GM19239 (cell line): Measurements from ENCODE around the gene PPP2R5E.
A peak's percentile ranks its signal among the peaks of the same experiment; 100 is the strongest.
"Not testable (repeated sequence)": the region's sequence is repeated elsewhere in the genome, so short reads cannot be mapped to it uniquely, and the experiment has no call there.

ENCODE experiments used
- DNase-seq: peaks from one replicate; pipeline ENCODE4 v3.0.0; 2011; ENCODE audit warnings: low spot score; ENCODE audit not compliant: insufficient read length
- FAIRE-seq: peaks from 2 replicates; lab custom pipeline; 2011; peaks lifted over from hg19 to GRCh38; lab: Jason Lieb, UNC

Gene PPP2R5E

DNA sequence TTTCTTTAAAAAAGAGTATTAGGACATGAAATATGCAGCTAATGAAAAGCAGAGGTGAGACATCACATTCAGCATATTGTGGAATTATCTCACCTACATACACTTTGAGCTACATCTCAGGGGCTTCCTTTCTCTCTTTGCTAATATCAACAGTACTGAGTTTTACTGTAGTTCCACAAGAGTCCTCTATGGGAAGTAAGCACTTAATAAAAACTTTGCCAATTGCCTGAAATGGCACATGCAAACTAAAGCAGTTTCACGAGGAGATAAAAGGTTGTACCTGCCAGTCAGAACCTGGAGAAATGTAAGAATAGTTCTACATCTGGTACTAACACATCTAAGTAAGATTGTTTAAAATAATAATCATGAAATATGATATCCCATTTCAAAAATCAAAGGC is 150.9 kb downstream of the PPP2R5E start:
- DNase-seq, result no peak
- no peak for FAIRE-seq

DNA sequence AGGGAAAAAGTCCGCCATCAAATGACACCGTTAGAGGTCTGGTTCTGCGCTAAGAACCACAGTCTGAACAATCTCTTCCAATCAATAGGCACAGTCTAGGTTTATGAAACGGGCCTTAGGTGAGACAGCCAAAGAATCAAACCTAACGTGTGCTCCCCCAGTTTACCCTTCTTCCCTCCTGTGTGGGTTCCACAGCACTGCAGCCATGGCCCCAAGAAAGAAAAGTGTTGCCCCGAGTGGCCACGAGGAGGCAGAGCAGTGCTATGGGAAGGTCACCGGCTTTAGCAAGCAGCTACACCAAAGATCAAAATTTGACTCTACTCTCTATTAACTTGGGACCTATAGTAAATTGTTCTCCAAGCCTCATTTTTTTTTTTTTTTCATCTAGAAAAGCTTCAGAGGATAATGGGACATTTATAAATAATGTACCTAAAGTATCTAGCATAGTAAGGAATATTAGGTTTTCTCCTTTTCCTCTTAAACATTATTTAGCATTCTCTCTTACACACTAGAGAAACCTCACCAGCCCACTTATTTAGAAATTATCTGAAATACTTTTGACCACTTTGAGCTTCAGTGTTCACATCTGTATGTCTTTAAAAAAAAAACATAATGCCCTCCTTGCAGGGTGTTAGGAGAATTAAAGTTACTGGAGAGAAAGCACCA is 154.3 kb downstream of the PPP2R5E start:
- peak; percentile 15 for DNase-seq
- FAIRE-seq, result peak; percentile 68

DNA sequence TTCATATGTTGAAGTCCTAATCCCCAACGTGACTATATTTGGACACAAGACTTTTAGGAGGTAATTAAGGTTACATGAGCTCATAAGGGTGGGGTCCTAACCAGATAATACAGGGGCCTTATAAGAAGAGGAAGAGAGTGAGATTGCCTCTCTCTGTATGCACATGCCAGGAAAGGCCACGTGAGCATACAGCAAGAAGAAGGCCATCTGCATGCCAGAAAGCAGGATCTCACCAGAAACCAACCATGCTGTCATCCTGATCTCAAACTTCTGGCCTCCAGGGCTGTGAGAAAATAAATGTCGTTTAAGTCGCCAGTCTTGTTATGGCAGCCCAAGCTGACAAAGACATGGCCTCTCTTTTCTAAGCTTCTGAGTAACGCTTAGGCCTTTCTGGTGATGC is 155.5 kb downstream of the PPP2R5E start:
- DNase-seq (no peak), FAIRE-seq (no peak)

DNA sequence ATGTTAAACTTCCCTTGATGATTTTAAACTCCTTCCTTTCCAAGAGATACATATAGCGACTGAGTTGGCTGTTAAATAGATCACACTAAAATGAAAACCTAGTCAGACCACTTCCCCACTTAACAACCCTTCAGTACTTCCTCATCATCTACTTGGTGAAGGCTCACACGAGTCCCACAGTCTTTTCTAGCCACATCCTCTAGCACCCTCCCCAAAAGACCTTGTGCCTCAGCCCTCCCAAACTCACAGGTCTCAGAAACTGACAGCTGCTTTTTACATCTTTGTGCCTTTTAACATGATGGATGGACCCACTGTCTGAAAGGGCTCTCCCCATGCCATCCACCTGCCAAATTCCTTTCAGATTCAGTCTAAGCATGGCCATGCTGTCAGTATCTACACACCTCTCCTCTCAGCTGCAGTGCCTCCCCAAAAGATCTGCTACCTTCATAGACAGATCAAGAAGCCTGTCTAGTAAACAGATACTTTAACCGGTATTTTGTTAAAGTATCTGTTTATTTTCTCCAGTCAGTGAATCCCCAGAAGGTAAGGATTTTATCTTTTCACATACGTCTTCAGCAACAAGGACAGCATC is 159.3 kb downstream of the PPP2R5E start:
- peak; percentile 90 for FAIRE-seq
- peak; percentile 10 for DNase-seq

DNA sequence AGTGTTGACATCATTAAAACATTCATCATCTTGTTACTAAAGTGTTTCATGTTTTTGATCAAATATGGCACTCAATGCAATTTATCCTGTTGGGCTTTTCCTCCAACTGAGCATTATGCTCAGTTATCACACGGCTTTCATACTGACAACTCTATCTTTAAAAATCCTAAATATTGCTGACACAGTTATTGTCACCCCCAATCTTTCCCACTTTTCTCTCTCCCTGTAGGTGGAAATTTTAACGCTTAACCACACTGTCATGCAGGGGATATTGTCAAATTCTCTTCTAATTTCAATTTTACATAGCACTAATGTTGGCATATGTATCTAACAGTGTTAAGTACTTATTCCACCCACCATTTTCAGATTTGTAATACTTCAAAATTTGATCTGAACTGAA is 164.7 kb downstream of the PPP2R5E start:
- DNase-seq, result no peak
- FAIRE-seq, result no peak

DNA sequence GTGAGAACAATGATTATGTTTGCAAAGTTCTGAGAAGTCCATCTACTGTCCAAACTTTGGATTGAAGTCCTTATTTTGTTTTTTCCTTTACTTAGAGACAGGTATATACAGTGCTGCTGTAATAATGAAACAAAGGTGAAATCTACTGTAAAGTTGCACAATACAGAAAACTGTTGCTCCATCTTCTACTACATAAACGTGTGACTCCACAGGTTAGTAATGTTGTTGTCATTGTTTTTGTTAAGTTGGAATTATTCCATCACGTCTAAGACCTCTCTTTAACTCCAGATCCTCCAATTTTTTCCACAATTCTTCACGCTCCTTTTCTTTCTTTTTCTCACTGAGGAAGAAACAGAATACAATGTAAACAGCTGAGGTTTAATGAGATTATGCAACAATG is 167.4 kb downstream of the PPP2R5E start:
- peak; percentile 71 for FAIRE-seq

DNA sequence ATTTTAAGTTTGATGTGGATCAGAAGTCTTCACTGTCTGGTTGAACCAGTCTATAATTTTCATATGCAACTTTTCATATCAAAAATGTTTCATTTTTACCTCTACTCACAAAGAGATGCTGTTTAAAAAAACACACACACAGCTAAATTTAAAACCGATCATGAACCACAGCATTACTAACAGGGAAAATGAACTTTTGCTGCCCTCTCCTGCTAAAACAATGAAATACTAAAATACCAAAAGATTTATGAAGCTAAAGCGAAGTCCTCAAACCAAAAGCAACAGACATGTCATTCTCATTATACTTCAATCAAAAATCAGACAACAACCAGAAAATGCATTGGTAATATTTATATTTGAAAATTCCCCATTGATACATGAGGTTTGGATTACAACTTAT is 171.6 kb downstream of the PPP2R5E start:
- peak; percentile 40 for FAIRE-seq
- DNase-seq, result not testable (repeated sequence)

More for the DNA sequence above, 167.4 kb downstream of the PPP2R5E start:
- no peak for DNase-seq

DNA sequence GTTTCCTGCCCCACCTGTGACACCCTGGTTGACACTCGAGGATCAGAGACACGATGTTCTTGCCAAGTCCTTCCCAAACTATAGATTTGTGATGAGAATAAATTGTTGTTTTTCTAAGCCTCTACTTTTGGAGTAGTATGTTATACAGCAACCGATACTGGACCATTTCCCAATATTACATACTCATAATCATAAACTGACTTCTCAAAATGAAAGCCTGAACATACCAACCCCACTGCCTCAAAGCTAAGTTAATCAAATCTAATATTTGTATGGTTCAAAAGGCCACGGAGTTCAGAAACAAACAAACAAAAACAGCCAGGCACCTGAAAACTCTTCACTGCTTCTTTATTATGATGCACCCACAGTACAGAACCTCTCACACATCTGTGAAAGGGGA is 172.1 kb downstream of the PPP2R5E start:
- no peak for DNase-seq
- FAIRE-seq, result no peak

DNA sequence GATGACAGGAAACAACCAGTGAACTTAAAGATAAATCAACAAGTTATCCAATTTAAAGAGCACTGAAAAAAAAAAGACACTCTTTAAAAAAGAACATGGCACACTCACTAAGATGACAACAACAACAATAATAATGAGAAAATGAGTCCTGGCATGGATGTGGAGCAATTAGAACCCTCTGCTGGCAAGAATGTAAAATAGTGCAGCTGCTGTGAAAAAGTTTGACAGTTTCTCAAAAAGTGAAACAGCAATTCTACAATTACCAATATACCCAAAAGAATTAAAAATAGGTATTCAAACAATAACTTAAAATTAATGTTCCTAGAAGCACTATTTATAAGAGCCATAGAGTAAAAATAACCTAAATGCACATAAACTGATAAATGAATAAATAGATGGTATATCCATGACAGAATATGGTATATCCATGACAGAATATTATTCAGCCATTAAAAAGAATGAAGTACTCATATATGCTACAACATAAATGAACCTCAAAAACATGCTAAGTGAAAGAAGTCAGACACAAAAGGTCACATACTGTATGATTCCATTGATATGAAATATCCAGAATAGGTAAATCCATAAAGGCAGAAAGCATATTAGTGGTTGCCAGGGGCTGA is 175.3 kb downstream of the PPP2R5E start:
- FAIRE-seq, result peak; percentile 26
- no peak for DNase-seq

DNA sequence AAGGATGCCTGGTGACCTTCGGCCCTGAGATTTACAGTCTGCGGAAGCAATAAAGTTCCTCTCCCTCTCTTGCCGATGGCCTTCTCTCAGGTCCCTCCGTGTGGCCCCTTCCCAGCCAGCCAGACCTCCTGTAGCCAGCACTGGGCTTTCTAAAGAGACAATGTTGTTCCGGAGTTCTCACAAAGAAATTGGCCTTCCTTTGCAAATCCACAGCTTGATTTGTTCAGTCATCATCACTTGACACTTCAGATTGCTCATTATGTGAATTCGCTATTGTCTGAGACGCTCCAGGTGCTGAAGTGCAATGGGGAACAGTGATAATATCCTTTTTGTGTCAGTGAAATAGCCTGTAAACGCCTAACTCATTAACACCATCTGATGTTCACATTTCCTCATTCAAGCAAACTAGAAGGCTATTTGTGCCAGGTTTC is 180.8 kb downstream of the PPP2R5E start:
- FAIRE-seq, result no peak

DNA sequence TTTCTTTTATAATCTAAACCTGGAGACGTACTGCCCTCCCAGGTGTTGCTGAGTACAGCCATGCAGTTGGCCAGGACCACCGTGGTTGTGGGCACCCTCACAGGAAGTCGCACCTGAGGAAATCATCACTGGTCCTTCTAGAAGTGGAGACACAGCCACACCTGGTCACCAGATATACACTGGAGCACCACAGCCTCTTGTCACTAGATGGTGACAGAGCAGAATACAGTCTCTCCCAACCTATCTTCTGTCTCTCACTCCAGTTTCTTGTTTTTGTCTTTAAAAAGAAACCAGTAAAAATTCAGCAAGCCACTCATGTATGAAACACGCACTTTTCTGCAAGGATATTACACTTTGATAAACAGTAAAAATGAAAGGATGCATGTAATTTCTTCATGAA is 181.4 kb downstream of the PPP2R5E start:
- FAIRE-seq, result no peak
- no peak for DNase-seq

More for the DNA sequence above, 180.8 kb downstream of the PPP2R5E start:
- no peak for DNase-seq

DNA sequence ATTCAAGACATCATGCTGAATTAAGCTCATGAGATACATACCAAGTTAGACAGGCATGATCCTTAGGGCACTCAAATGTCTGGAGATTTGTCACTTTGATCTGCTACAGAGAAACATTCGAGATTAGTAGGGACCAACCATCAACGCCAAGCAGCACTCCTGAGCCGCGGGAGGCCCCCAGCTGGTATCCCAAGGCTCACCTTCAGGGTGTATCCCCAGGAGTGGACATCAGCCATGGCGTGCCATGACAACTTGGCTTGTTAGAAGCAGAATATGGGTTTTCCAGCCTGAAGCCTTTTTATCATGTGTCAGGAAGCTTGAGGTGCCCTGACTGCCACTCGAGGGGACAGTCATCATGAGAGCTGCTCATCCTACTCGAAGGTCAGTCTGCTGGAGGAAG is 185.3 kb downstream of the PPP2R5E start:
- DNase-seq, result no peak
- FAIRE-seq, result no peak

DNA sequence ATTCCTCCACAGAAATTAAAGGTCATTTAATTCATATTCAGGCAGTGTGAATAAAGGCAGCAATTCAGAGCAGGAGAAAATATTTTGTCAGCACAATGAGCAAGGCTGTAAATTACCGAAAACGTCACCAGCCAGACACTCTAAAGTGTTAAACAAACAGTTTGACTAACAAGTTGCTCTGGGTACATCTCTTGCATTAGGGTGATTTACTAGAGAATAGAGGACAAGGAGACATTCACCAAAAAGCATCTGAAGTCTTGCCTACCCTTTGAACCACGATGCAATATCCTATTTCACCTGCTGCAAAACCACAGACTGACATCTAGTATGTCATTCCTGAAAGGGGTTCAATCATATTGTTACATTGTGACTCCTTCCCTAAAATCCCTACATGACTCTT is 197.4 kb downstream of the PPP2R5E start:
- DNase-seq (no peak), FAIRE-seq (no peak)

DNA sequence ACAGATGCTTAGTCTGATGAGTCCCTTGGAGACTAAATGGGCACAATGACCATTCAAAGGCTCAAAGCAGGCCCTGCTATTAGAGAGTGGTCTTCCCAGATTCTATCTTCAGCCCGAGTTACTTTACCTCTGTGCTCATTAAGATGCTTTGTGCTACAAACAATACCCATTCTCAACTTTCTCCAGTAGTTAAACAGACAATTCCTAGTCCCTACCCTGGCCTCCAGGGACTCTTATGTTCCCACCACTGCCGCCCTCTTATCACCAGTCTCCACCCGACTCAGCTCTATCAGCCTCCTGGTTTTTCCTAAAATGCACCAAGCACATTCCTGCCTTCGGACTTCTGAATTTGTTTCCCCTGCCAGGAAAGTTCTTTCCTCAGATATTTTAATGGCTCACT is 198.8 kb downstream of the PPP2R5E start:
- no peak for FAIRE-seq
- no peak for DNase-seq

DNA sequence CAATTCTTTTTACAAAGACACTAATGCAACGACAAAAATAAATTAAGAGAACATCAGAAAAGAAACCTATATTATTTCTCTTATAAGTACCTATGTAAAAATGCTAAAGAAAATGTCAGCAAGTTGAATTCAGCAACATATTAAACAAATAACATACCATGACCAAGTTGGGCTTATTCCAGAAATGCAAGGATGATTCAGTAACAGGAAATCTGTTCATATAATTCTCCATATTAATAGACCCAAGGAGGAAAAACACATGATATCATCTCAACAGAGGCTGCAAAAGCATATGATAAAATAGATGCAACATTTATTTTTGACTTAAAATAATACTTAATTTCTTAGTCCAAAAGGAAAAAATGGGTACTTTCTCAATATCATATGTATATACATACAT is 199.3 kb downstream of the PPP2R5E start:
- DNase-seq (no peak), FAIRE-seq (no peak)

DNA sequence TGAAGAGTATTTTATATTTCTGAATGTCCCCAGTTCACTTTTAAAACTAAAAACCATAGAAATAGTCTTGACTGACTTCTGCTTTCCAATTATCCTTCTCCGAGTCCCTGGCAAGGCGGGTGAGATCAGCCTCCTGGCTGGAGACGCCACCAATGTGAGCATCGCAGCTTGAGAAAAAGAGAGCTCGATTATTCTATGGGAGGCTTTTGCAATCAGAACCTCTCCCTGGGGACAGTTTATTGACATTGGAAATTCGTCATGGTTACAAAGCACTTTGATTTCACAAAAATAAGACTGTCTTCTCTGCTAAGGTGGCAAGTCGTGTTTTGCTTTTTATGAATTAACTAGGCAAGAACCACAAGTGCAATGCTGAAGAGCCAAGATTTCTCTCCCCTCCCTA is 200.8 kb downstream of the PPP2R5E start:
- DNase-seq (no peak), FAIRE-seq (no peak)

DNA sequence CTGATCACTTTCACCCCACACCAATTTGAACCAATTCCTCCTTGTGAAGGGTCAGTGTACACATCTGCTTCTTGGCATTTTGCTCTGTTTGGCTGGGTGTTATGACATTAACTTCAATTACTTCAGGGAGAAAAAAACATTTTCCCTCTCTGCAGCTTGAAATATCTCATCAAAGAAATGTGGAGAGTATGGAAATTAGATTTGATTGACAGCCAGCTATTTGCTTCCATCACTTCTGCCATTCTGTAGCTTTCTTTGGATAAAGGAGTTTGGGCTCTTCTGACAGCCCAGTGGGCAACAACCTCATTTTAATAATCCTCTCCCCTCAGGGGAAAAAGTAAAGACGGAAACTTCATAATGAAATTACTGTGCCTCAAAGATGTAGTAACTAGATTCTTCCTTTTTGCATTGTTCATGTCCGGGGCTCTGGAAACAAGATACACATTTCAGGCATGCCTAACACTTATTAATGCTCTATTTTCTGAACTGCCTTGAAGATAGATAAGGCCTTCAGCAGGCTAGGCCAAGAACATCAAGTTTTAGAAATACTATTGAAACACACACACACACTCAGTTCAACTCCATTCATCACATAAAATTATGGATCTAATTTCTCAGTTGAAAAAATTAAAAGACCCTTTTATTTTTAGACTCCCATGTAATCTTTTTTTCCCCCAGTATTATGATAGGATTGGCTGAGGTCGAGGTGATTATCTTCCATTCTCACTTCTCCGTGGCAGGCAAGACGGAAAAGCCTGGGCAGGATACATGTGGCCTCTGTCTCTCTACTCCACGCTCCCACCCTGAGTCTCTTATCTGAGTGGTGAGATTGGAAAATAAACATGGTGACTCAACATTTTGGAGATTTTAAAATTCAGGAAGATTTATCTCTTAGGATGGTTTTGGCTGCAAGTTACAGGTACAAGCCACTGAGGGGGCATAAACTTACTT is 214.1 kb downstream of the PPP2R5E start:
- no peak for FAIRE-seq

DNA sequence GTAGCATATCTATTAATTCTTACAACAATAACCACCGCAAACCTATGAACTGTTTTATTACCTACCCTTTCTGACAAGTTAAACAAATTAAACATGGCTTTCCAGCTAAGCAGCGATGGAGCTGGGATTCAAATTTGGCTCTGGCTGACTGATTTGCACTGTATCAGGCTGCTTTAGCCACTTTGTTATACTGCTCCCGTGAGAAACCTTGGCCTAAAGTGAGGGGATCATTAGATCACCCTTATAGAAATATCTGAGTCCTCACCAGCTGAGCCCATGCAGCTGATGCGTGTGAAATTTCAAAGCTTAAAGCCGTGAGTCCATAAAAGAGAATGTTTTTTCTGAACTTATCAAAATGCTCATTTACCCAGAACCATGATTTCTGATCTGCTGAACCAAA is 216.3 kb downstream of the PPP2R5E start:
- FAIRE-seq (no peak), DNase-seq (no peak)

More for the DNA sequence above, 214.1 kb downstream of the PPP2R5E start:
- no peak for DNase-seq

DNA sequence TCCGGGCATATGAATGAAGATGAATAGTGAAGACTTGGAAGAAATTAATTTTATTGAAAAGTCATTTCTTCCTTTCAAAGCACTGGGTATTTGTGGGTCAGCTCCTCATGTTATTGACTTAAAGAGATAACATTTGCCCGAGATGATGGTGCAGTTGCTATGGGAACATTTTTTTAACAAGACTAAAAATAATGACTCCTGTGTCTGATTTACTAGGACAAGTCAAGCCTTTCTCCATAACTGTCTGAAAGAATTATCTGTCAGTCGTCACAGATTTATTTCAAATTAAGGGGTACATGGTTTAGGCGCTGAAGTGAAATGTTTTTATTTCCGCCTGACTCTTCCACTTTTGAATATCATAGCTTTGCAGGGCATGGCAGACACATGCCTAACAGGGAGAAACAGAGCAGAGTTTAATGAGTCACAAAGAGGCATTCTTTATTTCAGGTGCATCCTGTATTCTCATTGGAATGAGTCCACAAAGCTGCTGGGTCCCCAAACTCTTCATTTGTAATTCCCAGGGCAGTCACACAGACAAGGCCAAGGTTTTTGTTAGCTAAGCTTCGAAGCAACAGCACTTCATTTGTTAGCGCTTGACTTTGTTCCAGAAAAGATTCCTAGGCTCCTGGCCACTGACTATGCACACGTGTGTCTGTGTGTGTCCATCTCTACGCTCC is 220.1 kb downstream of the PPP2R5E start:
- DNase-seq (no peak), FAIRE-seq (no peak)

DNA sequence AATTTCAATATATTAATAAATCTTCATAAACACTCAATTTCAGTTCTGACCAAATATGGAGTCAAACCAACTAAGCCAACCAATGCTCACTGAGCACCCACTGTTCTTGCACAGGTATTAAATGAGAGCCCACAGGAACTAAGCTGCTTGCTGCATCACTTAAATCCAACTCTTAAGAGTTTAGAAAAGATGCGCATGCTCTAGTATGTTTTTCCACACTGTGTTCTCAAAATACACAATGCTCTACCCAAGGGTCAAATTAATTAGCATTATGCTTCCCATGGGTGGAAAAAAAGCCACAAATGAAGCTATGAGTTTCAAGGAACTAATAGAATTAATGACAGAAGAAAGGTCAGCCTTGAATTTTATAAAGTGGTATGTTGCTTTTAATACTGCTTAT is 220.7 kb downstream of the PPP2R5E start:
- DNase-seq (no peak), FAIRE-seq (no peak)
